Heart right ventricle (tissue), 16 donors: Measurements from ENCODE around the gene XAGE2. TPM values are rescaled to one million over a fixed set of nuclear protein-coding genes. Genes with fewer than 3 reads are reported as not detected.

Experiments
- ATAC-seq, 8 donors: fragments of 200-7000 bp; cut with Tn5 transposase; one replicate each; pipeline ENCODE4 v1.9.1; 2020; ENCODE audit warnings: mild to moderate bottlenecking in 8 of 8, moderate library complexity in 8 of 8, moderate number of reproducible peaks in 1 of 8
- DNase-seq, 2 donors: peaks; one replicate each; pipeline ENCODE4 v3.0.0-alpha.2; 2020
- H3K27ac ChIP-seq, 10 donors: fragments of 200-600 bp; sonication (generic) in 2 of 10; one replicate each; pipeline versions ENCODE4 v1.5.0 to v1.8.0; 2020 to 2022; ENCODE audit warnings: mild to moderate bottlenecking in 3 of 10
- H3K27me3 ChIP-seq, 7 donors: fragments of 200-600 bp; one replicate each; pipeline ENCODE4 v1.8.0; 2021 to 2022; ENCODE audit warnings: mild to moderate bottlenecking in 2 of 7
- H3K36me3 ChIP-seq, 9 donors: fragments of 200-600 bp; sonication (generic) in 1 of 9; one replicate each; pipeline versions ENCODE4 v1.5.0 to v1.8.0; 2020 to 2022; ENCODE audit warnings: mild to moderate bottlenecking in 2 of 9
- H3K4me1 ChIP-seq, 9 donors: fragments of 200-600 bp; sonication (generic) in 1 of 9; one replicate each; pipeline versions ENCODE4 v1.5.0 to v1.8.0; 2020 to 2022; ENCODE audit warnings: mild to moderate bottlenecking in 4 of 9
- H3K4me3 ChIP-seq, 10 donors: fragments of 200-600 bp; sonication (generic) in 2 of 10; one replicate each; pipeline versions ENCODE4 v1.5.0 to v1.8.0; 2020 to 2022; ENCODE audit warnings: mild to moderate bottlenecking in 7 of 10, moderate library complexity in 2 of 10
- H3K9me3 ChIP-seq, 11 donors: fragments of 200-600 bp in 10 of 11; sonication (generic) in 2 of 11; one replicate each; pipeline versions ENCODE4 v1.5.0 to v1.8.0; 2013 to 2022; ENCODE audit warnings: mild to moderate bottlenecking in 2 of 11, control low read depth in 1 of 11, moderate library complexity in 1 of 11
- CTCF ChIP-seq, 9 donors: fragments of 200-600 bp; sonication (generic) in 2 of 9; IDR thresholded peaks; one replicate each; pipeline versions ENCODE4 v1.5.0 to v1.8.0; 2021 to 2022; ENCODE audit warnings: antibody characterized with exemption in 9 of 9, mild to moderate bottlenecking in 5 of 9, moderate library complexity in 1 of 9
- WGBS, 2 donors: extraction: QIAGEN DNeasy Blood & Tissue Kit; methylation state at CpG; one replicate each; pipeline ENCODE4 v1.1.7; 2013; ENCODE audit warnings: inconsistent platforms in 1 of 2; 5-methylcytosine and 5-hydroxymethylcytosine counted together
- intact Hi-C, 10 donors: fragments of 100-400 bp; cut with DNase I; formaldehyde crosslinking; loops; one replicate each; pipeline versions ENCODE4 v1.11.1 to v1.14.2; 2022
- polyA plus RNA-seq, 2 donors: library from polyadenylated mRNA; stranded (reverse); fragments of 200-250 nt; gene quantifications; one replicate each; pipeline ENCODE4 v1.2.3, GENCODE V29; 2013
- total RNA-seq, 10 donors: library from RNA; stranded (reverse); fragmentation: NEBNext Ultra II Directional in 3 of 10; extraction: Animal tissue kit (Norgen Biotek cat#: 25700) in 3 of 10; gene quantifications; one replicate each; pipeline versions ENCODE4 v1.2.1 to v1.2.4, GENCODE V29; 2021 to 2023
- donor health status: Arrhythmogenic right ventricular cardiomyopathy.
- donor health status: ischemic (EF 13 %, LVEDD 7.1; RV severe dilation, severe dysfunction).
- donor health status: healthy with polysubstance abuse.
- donor health status: DM: no; HTN: yes; CAD: no.
- donor health status: DM: no; HTN: no; CAD: no.
- donor health status: ischemic (EF 25% LVEDD 6.9; RV normal size, moderate dysfunction).
- donor health status: ischemic (EF 25% LVEDD 5.7; RV mildly dilated, moderate dysfunction).
- donor health status: healthy.
- donor health status: DM: yes; HTN: yes; CAD: no.
- donor health status: Ischemic cardiomyopathy.
- donor health status: ischemic (EF 35%, LVEDD 5.7; RV mildly dilated, moderate dysfunction).
- donor health status: nonischemic (EF 11% LVEDD 7.7; RV severe dilation, severe dysfunction).
- donor health status: DM: yes; HTN: yes; CAD: no.
- donor health status: PGD.
- donor health status: ischemic (EF 29% LVEDD 5.4; RV normal size, mild dysfunction).
- donor health status: nonischemic (EF 23%, LVEDD 6.1; RV moderate dilation, normal function).

XAGE2 gene
- total and polyA plus RNA-seq, 12 donors: not detected

GRCh38 chrX:52346174-52347165 lies 22.4 kb upstream of the XAGE2 start:
- H3K27ac ChIP-seq: no peak overlapping the region
- H3K9me3 ChIP-seq: no peaks in the 10 kb centered on the region
- intact Hi-C loops: no loop called here
- H3K27me3 ChIP-seq: peaks cover 0 to 41% (median 0%) of the 10 kb centered on the region in 7 donors
- no peak for TF ChIP-seq CTCF (IDR thresholded peaks at IDR 0.05)
- H3K36me3 ChIP-seq: no peaks in the 10 kb centered on the region
- no peak overlapping the region for H3K4me3 ChIP-seq
- ATAC-seq (no peak), DNase-seq (no peak)
- H3K4me1 ChIP-seq: no peaks in the 10 kb centered on the region
- WGBS, 2 donors: 79 to 82% methylated on average over 8 of the region's 8 CpGs

- ATAC-seq (no peak), DNase-seq (no peak)
- intact Hi-C loops: no loop called here
- no peaks in the 10 kb centered on the region for H3K4me1 ChIP-seq
- H3K9me3 ChIP-seq: no peaks in the 10 kb centered on the region
- 85 to 89% methylated on average over 6 of the region's 6 CpGs for WGBS, 2 donors
- H3K27me3 ChIP-seq: peaks cover 0 to 61% (median 0%) of the 10 kb centered on the region in 7 donors
- no peak overlapping the region for H3K4me3 ChIP-seq
- TF ChIP-seq CTCF (IDR thresholded peaks at IDR 0.05): no peak
- H3K36me3 ChIP-seq: no peaks in the 10 kb centered on the region
- H3K27ac ChIP-seq: no peak overlapping the region
These were observed 19.1 kb upstream of the XAGE2 start for GRCh38 chrX:52349681-52350080.

GRCh38 chrX:52352551-52352950 lies 16.3 kb upstream of the XAGE2 start:
- Histone ChIP-seq H3K4me3 (no peak overlapping the region), H3K36me3 (no peaks in the 10 kb centered on the region), H3K9me3 (no peaks in the 10 kb centered on the region), H3K27me3 (peaks cover 0 to 52% (median 0%) of the 10 kb centered on the region in 7 donors), H3K27ac (no peak overlapping the region), H3K4me1 (no peaks in the 10 kb centered on the region)
- DNase-seq: no peak
- 57 to 59% methylated on average over 1 of the region's 1 CpG for whole genome bisulfite sequencing, 2 donors
- TF ChIP-seq CTCF (IDR thresholded peaks at IDR 0.05): no peak
- no peak for ATAC-seq
- intact Hi-C loops: no loop called here

DNA sequence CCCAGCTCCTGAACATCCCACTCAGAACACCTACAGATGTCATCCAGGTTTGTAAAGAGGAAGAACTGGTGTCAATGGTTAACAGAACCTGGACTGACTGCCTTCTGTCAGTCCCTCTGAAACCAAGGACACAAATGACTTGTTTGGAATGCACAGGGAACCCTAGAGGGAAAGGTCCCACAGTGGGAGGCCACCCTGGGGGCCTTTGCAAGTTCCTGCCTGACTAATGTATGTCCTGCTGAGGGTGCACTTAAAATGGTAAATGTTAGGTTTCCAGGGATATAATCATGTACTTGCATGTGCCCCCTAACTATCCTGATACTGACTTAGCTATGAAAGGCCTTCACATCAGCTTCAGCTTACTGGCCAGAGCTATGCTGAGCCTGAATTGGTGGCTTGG lies 15.0 kb upstream of the XAGE2 start:
- peaks cover 0 to 47% (median 0%) of the 10 kb centered on the region in 7 donors for H3K27me3 ChIP-seq
- intact Hi-C loops: no loop called here
- H3K9me3 ChIP-seq: no peaks in the 10 kb centered on the region
- TF ChIP-seq CTCF (IDR thresholded peaks at IDR 0.05): no peak
- no peaks in the 10 kb centered on the region for H3K36me3 ChIP-seq
- H3K4me1 ChIP-seq: no peaks in the 10 kb centered on the region
- DNase-seq (no peak), ATAC-seq (no peak)
- H3K4me3 ChIP-seq: no peak overlapping the region
- H3K27ac ChIP-seq: no peak overlapping the region
